Right kidney (tissue), 9 donors: ENCODE measurements around the gene OR8K5.
"Not testable (repeated sequence)": the region's sequence is repeated elsewhere in the genome, so short reads cannot be mapped to it uniquely, and the experiment has no call there.

Source experiments
- DNase-seq: peaks from one replicate; pipeline ENCODE4 v3.0.0-alpha.2; 2016
- long read RNA-seq, 8 donors: transcript quantifications; one replicate each; lab custom pipeline, GENCODE V29; 2026

Gene OR8K5, protein sequence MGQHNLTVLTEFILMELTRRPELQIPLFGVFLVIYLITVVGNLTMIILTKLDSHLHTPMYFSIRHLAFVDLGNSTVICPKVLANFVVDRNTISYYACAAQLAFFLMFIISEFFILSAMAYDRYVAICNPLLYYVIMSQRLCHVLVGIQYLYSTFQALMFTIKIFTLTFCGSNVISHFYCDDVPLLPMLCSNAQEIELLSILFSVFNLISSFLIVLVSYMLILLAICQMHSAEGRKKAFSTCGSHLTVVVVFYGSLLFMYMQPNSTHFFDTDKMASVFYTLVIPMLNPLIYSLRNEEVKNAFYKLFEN
- long read RNA-seq, donor 1, result 0 reads
- long read RNA-seq, donor 2, result 0 reads
- long read RNA-seq, donor 3, result 0 reads
- long read RNA-seq, donor 4, result 0 reads
- long read RNA-seq, donor 5, result 0 reads
- long read RNA-seq, donor 6, result 0 reads
- long read RNA-seq, donor 7, result 0 reads
- long read RNA-seq, donor 8, result 0 reads

- no peak for DNase-seq
Measured at GRCh38 chr11:56160217-56160616, at the start of gene OR8K5. Gene OR8K5, minus strand, starts transcription at chr11:56160317. Its CDS starts 0 bp downstream, at chr11:56160317.

GRCh38 chr11:56207790-56208189, 47.7 kb upstream of the OR8K5 start:
- no peak for DNase-seq

GRCh38 chr11:56197367-56197766, 37.2 kb upstream of the OR8K5 start:
- DNase-seq, result no peak

DNA sequence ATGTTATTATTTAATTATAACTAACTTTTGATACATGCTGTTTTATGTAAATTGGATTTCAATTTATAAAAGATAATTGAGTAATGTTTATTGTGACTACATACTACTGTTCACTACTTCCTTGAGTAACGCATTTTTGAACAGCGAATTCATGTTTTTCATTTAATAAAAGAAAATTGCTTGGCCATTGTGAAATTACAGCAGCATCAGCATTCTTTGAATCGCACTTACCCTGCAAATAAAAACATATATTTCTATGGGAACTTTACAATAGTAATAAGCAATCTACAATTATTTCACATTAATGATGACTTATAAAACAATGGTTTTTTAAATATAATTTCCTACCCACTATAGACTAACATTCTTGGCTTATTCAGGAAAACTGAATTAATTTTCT, 36.6 kb upstream of the OR8K5 start:
- DNase-seq, result no peak

DNA sequence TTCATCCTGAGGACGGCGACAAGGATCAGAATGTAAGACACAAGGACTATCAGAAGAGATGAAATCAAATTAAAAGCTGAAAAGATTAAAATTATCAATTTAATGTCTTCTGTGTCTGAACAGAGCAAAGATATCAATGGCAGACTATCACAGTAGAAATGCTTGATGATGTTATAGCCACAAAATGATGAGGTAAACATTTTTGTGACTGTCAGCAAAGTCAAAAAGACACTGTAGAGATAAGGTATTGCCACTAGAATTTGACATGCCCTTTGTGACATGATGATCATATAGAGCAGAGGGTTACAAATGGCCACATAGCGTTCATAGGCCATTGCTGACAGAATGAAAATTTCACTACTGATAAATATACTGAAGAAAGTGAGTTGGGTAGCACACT, 28.5 kb upstream of the OR8K5 start:
- no peak for DNase-seq

DNA sequence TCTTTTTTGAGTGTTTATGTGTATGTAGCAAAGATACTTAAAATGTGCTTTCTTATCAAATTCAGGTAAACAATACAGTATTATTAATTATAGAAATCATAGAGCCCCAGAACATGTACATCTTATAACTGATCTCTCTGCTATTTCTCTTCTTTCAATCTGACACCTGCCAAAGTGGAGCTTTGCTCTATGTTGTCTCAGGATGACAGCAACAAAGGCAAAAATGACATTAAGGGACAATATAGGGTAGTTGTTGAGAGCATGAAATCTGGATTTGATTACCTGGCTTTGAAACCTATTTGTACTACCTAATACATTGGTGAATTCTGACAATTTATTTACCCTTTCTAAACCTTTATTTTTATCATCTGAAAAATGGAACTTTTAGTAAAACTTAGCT, 23.3 kb upstream of the OR8K5 start:
- DNase-seq, result no peak

DNA sequence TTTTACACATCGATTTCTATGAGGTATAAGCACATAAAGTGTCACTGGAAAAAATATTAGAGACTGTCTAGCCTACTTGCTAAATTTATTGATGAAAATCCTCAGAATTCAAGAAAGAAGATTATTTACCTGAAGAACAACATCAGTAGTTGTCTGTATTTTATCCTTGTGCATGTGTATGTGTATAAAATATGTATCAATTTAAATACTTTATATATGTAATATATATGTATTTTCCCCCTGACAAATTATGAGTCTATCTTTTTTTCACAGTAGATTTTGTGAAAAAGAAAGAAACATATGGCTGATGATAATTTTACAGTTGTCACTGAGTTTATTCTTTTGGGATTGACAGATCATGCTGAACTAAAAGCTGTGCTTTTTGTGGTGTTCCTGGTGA, 16.2 kb upstream of the OR8K5 start, which contains the start of gene OR5J2:
OR5J2 (plus strand) TSS at position 301 of the 400 bp plus-strand sequence; CDS start at position 301, 0 bp downstream.
- DNase-seq, result no peak

GRCh38 chr11:56172256-56172830, 12.2 kb upstream of the OR8K5 start:
- no peak for DNase-seq

DNA sequence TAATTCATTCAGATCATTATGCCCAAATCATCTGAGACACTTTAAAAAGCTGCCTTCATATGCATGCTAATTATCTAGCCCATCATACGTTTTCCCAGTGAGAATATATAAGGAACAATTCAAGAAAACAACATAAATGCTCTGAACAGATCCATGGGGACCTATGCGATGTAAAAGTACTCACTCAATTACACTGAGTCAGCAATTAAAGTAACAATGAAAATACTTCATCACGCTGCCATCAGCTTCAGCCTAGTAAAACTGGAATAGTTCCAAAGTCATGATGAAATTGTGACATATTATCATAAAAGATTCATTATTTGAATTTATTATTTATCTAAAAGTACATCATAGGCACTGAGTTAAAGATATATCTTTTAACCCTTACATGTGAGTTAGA, 3.7 kb upstream of the OR8K5 start:
- no peak for DNase-seq

- DNase-seq, result no peak
Measured at GRCh38 chr11:56152333-56152732, 7.8 kb downstream of the OR8K5 start.

DNA sequence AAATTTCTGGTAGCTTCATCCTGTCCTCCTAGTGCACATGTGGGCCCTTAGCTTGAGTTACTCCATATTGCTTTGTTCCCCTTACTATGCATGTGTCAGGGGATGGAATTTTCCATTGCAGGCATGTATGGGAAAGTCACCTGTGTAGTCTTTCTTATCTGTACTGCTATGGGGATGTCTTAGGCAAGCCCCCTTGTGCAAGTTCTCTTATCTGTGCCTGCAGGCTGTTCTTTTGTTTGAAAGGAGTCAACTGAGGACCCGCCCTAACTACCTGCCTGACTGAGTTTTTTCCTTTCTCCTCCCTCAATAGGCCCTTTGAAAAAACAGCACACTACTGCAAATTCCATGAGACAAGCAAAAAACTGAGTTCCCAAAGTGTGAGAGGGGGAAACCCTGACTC, 8.7 kb downstream of the OR8K5 start:
- no peak for DNase-seq

GRCh38 chr11:56143681-56144080, 16.4 kb downstream of the OR8K5 start:
- DNase-seq, result not testable (repeated sequence)

GRCh38 chr11:56140151-56140661, 19.9 kb downstream of the OR8K5 start, which contains the start of gene OR8J3:
Gene OR8J3, minus strand, starts transcription at chr11:56140201. Its CDS starts 2,483 bp downstream, at chr11:56137718.
- no peak for DNase-seq

GRCh38 chr11:56122073-56122472, 38.0 kb downstream of the OR8K5 start, which contains the start of gene OR8H3:
Gene OR8H3, plus strand, starts transcription at chr11:56122373. Its CDS starts 0 bp downstream, at chr11:56122373.
- no peak for DNase-seq
